Adipose tissue (tissue), 3 donors: ENCODE measurements around the gene SLX4. TPM values are rescaled to one million over a fixed set of nuclear protein-coding genes. Genes with fewer than 3 reads are reported as not detected.
"Not testable (repeated sequence)": the region's sequence is repeated elsewhere in the genome, so short reads cannot be mapped to it uniquely, and the experiment has no call there.

Experiments used
- H3K27ac ChIP-seq: one replicate; pipeline ENCODE4 v1.5.1; 2013; ENCODE audit warnings: low read depth, low read length
- WGBS, 3 donors: extraction: QIAGEN DNeasy Blood & Tissue Kit; methylation state at CpG; one replicate each; pipeline ENCODE4 v1.1.7; 2013; 5-methylcytosine and 5-hydroxymethylcytosine counted together
- polyA plus RNA-seq, 3 donors: library from polyadenylated mRNA; stranded (reverse); fragments of 200-250 nt; gene quantifications; one replicate each; pipeline ENCODE4 v1.2.3, GENCODE V29; 2013
- donor health status: healthy with polysubstance abuse.
- donor health status: Bipolar disorder and iron deficiency.
- donor health status: healthy.

The SLX4 gene
- polyA plus RNA-seq, 3 donors = 0.84 to 1.7 (median 1.3) TPM

DNA sequence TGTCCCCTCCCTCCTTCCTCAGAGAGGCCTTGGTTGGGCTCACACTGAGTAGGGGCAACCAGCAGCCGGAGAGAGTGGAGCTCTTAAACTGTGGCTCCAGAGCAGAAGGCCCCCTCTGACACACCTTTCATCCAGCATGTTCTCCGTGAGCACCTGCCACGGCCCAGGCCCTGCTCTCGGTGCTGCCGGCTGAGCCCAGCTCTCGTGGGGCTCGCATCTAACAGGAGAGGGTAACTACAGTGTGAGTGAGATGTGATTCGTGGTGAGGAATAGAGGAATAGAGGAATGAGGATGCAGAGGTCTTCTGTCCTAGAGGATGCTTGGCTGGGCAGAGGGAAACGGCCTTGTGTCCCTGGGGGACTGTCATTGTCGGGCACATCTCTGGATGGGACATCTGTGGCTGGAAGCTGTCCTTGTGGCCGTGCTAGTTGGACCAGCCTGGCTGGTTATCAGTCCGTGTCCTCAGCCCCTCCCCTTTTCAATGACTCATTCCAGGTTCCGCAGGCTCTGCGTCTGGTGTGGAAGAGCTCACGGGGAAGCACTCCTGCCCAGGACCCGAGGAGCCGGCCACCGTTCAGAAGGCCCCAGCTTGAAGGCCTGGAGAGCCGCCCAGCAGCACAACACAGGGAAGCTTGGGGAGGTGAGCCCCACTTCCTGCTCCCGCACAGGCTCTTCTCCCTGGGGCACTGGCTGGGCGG lies 31.1 kb upstream of the SLX4 start:
- 68 to 79% (median 79%) methylated on average over 21 of the region's 21 CpGs for WGBS, 3 donors
- no peak overlapping the region for H3K27ac ChIP-seq

DNA sequence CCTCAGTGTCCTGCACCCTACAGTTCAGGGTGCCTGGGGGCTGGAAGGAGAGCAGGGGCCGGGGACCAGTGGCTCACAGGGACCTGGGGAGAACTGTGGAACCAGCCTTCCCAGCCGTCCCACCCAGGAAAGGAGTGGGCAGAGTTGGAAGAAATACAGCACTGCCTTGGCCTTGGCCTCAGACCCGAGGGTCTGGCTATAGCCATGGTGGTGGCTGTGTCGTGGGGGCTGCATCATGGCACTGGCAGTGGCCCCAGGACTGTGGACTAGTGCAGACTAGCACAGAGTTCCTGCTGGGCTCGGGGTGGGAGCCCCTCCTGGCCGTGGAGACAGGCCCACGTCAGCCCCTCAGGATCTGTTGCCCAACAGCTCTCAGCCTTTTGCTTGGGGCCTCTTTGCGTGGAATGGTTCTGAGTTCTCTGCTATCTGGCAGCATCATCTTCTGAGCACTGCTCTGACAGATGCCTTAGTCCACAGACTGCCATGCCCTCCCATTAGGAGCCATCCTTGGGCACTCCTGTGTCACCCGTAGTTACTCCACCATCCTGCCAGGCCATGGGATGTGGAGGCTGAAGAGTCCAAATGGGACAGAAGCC lies 30.5 kb upstream of the SLX4 start:
- H3K27ac ChIP-seq = no peak overlapping the region
- WGBS, 3 donors = 89 to 96% (median 93%) methylated on average over 9 of the region's 9 CpGs

DNA sequence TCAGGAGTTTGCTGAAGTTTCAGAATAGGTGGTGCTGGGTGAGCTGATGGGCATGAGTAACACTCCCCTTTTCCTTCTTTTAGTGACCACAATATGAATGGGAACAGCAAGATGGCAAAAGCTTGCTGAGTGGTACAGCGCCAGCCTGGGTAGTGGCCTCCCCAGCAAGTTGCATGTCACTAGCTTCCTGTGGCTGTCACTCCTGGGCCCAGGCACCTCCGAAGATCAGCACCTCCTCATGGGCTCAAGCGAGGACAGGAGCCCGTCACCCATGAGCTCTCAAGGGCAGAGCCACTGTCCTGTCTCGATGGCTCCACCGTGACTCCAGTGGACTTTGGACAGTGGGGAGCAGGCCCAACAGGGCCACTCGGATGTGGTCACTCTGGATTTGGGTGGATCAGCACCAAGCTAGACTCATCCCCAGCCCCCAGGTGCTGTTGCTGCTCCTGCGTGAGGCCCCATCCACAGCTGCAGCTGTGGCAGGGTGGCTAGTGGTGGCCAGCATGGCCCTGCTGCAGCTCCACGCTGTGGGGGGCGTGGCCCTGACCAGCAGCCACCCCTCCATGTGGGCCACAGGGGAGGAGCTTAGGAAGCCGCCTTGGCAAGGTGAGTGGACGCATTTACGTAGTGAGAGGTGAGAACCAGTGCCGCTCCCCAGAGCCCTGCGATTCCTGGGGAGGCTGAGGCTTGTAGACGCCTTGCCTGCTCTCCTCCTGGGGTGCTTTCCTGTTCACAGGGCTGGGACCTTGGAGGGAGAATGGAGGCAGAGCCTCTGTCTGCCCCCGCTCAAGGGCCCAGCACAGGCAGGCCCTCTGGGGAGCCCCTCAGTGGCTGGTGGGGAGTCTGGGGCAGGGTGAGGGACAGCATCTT lies 29.5 kb upstream of the SLX4 start:
- 95 to 97% (median 96%) methylated on average over 16 to 17 of the region's 17 CpGs for WGBS, 3 donors
- no peak overlapping the region for H3K27ac ChIP-seq

DNA sequence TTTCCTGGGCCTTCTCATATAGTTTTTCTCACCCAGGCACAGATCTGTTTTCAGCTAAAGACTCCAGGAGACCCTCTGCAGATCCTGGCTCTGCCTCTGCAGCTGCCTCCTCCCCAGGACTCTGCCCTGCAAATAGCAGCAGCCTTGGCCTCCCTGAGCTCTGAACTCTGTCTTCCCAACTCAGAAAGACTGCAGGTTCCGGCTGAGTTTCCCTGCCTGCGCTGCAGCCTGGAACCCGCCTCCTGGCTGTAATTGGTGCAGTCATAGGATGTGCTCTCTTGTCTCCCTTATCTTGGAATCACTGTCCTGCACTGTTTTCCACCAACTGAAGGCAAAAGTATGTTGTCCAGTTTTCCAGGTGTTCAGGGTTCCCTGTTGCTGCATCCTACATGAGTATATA lies 28.8 kb upstream of the SLX4 start:
- H3K27ac ChIP-seq = no peak overlapping the region
- 91 to 97% (median 93%) methylated on average over 3 of the region's 3 CpGs for WGBS, 3 donors

DNA sequence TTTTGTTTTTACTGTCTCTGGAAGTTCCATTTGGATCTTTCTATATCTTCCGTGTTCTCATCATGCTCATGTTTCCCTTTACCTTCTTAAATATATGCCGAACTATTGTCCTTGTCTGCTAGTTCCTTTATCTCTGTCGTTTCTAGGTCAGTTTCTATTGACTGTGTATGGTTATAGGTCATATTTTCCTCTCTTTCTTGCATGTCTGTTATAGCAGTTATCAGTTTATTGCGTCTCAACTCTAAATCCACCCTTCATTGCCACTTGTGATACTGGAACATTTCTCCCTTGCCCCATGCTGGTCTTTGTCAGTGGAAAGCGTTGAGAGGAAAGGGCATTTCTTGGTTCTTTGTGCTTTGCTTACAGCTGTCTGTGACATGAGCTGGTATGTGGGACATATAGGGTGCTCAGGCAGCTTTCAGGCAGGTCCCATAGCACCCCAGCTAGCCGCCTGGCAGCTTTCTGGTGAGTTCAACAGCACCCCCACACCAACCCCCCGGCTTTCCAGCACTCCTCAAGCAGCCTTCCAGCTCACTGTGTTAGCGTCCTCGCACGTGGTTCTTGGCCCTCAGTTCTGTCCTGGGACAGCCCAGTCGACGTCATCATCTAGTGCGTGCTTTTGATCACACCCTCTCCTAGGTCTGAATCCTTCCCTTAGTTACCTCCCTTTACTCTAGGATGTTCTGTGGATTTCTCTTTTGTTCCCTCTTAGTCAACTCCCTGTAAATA lies 27.7 kb upstream of the SLX4 start:
- WGBS, 3 donors = 83 to 95% (median 92%) methylated on average over 13 of the region's 13 CpGs
- no peak overlapping the region for H3K27ac ChIP-seq

DNA sequence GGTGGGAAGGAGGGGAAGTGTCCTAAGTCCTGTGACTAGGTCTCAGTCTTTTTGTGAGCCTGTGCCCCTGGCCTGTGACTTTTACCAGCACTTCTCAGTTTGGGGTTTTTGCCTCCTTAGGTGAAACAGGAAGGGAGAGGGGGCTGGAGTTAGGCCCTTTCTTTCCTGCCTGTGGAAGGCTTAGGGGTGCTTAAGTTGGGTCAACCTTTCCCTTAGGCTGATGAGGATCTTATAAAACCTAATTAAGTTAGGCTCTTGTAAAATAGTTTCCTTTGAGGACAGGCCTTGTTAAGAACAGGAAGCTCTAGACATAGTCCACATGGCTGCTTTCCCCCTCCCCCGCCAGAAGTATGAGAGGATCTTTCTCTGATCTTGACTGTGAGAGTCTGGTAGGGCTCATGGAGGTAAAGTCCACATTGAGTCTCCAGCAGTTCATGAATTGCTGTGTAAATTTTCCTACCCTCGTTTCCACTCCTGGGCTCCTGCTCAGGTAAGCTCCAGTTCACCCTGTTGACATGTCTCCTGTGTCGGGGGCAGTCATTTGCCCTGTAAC lies 26.0 kb upstream of the SLX4 start:
- 59 to 69% (median 69%) methylated on average over 3 of the region's 3 CpGs for WGBS, 3 donors
- no peak overlapping the region for H3K27ac ChIP-seq

DNA sequence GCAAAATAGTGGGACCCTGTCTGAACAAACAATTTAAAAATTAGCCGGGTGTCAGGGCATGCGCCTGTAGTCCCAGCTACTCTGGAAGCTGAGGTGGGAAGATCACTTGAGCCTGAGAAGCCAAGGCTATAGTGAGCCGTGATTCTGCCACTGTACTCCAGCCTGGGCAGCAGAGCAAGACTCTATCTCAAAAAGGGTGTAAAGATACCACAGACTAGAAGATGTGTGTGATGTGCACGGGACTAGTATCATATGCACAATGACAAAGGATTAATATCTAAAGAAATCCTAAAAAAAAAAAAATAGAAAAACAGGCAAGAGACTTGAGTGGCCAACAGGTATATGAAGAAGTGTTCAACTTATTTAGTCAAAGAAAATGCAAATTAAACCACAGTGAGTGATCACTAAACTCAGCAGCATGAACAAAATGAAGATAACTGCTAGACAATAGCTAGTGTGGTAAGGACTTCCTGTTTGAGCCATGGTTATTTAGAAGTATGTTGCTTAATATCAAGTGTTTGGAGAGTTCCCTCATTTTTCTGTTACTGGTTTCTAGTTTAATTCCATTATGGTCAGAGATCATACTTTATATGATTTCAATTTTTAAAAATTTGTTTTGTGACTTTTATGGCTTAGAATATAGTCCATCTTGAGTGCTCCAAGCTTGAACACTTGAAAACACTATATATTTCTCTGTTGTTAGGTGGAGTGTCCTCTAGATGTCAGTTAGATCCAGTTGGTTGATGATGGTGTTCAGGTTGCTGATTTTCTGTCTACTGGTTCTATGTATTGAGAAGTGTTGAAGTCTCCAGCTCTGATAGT lies 14.7 kb upstream of the SLX4 start:
- 75 to 85% (median 81%) methylated on average over 4 of the region's 4 CpGs for WGBS, 3 donors
- H3K27ac ChIP-seq = no peak overlapping the region

DNA sequence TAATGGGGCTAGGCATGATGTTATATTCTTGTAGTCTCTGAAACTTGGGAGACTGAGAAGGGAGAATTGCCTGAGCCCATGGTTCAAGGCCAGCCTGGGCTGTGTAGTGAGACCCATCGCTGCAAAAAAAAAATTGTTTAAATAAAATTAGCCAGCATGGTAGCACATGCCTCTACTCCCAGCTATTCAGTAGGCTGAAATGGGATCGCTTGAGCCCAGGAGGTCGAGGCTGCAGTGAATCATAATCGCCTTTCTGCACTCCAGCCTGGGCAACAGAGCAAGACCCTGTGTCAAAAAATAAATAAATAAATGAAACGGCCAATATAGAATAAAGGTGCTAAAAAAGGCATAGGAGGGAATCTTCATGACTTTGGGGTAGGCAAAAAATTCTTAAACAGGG lies 13.9 kb upstream of the SLX4 start:
- 86 to 95% (median 93%) methylated on average over 5 of the region's 5 CpGs for WGBS, 3 donors
- no peak overlapping the region for H3K27ac ChIP-seq

DNA sequence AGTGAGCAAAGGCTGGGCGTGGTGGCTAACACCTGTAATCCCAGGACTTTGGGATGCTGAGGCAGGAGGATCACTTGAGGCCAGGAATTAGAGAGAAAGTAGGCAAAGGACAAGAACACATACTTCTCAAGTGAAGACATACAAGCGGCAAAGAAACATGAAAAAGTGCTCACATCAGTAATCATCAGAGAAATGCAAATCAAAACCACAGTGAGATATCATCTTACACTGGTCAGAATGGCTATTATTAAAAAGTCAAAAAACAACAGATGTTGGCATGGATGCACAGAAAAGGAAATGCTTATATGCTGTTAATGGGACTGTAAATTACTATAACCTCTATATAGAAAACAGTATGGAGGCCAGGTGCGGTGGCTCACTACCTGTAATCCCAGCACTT lies 12.2 kb upstream of the SLX4 start:
- H3K27ac ChIP-seq = no peak overlapping the region
- WGBS, 3 donors = 92 to 94% (median 93%) methylated on average over 3 of the region's 3 CpGs

DNA sequence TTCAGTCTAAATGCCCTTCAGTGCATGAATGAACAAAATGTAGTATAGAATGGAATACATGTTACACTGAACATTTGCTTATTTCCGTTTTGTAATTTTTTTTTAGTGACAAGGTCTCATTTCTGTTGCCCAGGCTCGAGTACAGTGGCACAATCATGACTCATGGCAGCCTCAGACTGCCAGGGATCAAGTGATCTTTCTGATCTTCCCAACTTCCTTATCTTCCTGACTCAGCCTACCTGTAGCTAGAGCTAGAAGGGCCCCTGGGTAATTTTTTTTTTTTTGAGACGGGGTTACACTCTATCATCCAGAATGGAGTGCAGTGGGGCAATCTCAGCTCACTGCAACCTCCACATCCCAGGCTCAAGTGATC lies 7.3 kb upstream of the SLX4 start:
- H3K27ac ChIP-seq = no peak overlapping the region
- 64 to 87% (median 64%) methylated on average over 3 of the region's 3 CpGs for WGBS, 3 donors

DNA sequence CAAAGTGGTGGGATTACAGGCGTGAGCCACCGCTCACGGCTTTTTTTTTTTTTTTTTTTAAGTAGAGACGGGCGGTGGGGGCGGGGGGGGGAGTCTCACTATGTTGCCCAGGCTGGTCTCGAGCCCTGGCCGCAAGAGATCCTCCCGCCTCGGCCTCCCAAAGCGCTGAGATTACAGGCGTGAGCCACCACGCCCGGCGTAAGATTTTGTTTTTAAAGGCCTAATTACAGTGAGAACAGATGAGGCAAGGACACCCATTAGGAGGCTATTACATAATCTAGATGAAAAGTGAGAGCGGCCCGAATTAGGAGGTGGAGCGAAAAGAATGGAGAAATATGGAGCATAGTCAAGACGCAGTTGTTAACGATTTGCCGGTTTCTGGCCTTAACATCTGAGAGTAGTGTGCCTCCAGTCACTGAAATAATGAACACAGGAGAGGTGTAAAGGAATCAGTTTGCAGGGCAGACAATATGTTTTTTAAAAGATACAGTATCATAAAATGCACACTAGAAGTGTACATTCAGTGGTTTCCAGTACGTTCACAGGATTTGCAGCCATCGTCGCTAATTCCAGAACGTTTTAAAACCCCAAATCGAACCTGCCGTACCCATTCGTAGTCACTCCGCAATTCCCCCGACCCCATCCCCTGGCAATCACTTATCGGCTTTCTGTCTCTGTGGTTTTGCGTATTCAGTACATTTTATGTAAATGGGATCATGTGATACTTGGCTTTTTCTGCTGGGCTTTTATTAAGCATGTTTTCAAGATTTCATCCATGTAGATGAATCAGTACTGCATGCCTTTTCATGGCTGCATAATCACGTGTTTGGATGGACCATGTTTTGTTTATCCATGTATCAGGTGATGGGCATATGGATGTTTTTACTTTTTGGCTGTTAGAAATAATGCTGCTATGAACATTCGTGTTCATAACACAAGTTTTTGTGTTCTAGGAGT lies 1.4 kb upstream of the SLX4 start:
- no peak overlapping the region for H3K27ac ChIP-seq
- WGBS, 3 donors = 72 to 80% (median 76%) methylated on average over 32 to 34 of the region's 34 CpGs

DNA sequence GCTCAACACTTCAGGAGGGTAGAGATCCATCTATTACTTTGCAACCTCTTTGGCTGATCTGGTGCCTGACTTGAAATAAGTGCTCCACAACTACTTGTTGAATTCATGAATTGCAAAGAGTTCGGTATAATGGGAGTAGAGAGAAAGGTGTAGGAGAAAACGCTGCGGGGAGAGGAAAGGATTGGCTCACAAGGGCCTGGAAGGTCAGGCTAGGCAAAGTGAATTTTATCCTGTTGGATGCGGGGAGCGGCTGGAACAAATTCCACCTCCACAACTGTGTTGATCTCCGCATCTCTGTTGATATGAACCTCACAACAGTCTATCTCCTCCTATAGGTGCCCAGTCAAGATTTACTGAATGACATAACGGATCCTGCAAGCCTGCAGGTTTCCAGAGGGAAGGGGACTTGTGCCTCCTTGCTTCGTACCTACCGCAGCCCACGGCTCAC lies 684 bp downstream of the SLX4 start:
- H3K27ac ChIP-seq = no peak overlapping the region
- 0 to 4% (median 2%) methylated on average over 10 of the region's 10 CpGs for WGBS, 3 donors

DNA sequence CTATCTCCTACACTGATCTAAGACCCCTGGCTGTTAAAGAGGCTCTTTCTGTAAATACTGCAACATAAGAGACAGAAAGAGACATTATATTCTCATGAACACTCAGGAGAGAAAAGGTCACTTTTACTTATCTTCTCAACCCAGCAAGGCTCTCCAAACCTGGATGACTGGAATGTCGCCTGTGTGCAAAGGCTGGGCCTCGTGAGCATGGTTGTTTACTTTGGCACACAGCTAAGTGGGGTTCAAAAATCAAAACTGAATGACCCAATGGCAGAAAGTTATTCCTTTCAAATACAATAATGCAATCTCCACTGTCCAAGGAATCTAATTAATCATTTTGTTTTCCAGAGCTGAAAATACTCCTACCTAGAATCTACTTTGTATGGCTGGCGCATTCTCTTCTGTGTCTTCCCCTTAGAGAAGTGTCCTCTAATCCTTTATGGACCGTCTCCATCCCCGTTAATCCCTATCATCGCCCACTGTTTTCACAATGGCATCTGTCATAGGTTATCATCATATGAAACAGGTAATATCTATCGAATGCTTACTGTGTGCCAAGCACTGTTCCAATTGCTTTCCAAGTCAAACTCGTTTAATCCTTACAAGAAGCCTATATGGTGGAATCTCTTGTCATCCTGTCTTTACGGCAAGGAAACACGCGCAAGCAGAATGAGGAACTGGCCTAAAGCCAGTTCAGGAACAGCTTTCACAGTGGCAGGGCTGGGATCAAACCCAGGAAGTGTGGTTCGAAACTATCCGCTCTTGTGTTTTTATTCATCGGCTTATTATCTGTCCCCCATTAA lies 1.3 kb downstream of the SLX4 start:
- no peak overlapping the region for H3K27ac ChIP-seq
- WGBS, 3 donors = 48 to 56% (median 52%) methylated on average over 14 of the region's 14 CpGs

DNA sequence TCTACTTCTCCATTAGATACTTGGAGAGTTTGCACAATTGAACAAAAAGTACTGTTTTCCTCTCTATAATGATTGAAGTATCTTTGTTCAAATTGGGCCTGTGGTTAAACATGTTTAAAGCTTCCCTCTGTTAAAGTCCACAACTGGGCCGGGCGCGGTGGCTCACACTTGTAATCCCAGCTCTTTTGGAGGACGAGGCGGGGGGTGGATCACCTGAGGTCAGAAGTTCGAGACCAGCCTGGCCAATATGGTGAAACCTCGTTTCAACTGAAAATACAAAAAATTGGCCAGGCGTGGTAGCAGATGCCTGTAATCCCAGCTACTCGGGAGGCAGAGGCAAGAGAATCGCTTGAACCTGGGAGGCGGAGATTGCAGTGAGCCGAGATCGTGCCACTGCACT lies 2.4 kb downstream of the SLX4 start:
- not testable (repeated sequence) for H3K27ac ChIP-seq
- 93 to 96% (median 95%) methylated on average over 13 of the region's 13 CpGs for WGBS, 3 donors

DNA sequence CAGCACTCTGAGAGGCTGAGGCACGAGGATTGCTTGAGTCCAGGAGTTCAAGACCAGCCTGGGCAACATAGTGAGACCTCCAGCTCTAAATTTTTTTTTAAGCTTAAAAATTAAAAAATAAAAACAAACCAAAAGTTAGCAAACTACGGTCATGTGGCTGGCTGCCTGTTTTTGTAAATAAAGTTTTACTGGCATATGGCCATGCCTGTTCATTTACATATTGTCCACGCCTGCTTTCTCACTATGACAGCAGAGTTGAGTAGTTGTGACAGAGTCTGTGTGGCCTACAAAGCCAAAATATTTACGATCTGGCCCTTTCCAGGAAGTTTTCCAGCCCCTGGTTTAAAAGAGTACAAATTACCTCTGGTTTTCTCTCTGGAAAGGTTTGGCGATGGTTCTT lies 3.3 kb downstream of the SLX4 start:
- 80 to 95% (median 91%) methylated on average over 5 of the region's 5 CpGs for WGBS, 3 donors
- H3K27ac ChIP-seq = no peak overlapping the region

DNA sequence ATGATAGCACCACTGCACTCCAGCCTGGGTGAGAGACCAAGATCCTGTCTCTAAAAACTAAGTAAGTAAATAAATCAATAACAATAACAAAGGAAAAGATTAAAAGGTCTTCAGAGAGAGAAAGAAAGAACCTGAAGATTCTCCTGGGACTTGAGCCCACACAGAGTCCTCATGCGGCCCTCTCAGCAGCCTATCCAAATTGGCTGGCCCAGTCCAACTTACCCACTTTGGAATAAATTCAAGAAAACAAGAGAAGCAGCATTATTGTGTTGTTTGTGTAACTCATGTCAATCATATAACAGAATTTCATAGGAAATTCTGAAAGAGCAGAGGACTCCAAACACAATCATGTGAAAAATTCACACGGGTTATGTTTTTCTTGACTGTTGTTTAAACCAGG lies 3.8 kb downstream of the SLX4 start:
- H3K27ac ChIP-seq = no peak overlapping the region
- 85 to 91% (median 87%) methylated on average over 2 of the region's 2 CpGs for WGBS, 3 donors
